ENCODE results near the gene PRKCH.

- TF ChIP-seq ZNF335 (tag by site-specific recombination; conservative IDR thresholded peaks at IDR 0.05) = no peak
- TF ChIP-seq ATF2 (tag by site-specific recombination; IDR thresholded peaks at IDR 0.05; ENCODE audit: low read depth) = no peak
- no peak for TF ChIP-seq CTCF (tag by site-specific recombination; IDR thresholded peaks at IDR 0.05)
- no peak for TF ChIP-seq ZNF639 (tag by site-specific recombination; IDR thresholded peaks at IDR 0.05)
- TF ChIP-seq ZNF596 (tag by site-specific recombination; IDR thresholded peaks at IDR 0.05) = no peak
- no peak for TF ChIP-seq ZNF274 (IDR thresholded peaks at IDR 0.05; ENCODE audit: low read length)
- TF ChIP-seq ZNF274 (tag by site-specific recombination; IDR thresholded peaks at IDR 0.05; ENCODE audit: borderline replicate concordance) = no peak
- no peak for TF ChIP-seq ZNF2 (tag by site-specific recombination; IDR thresholded peaks at IDR 0.05)
- TF ChIP-seq ZNF174 (tag by site-specific recombination; IDR thresholded peaks at IDR 0.05) = no peak
- no peak for TF ChIP-seq ZNF704 (tag by site-specific recombination; IDR thresholded peaks at IDR 0.05)
- TF ChIP-seq ZNF449 (tag by site-specific recombination; IDR thresholded peaks at IDR 0.05) = no peak
- no peak for TF ChIP-seq ZBTB11 (tag by site-specific recombination; conservative IDR thresholded peaks at IDR 0.05; ENCODE audit: low read depth)
- no peak for TF ChIP-seq ZNF626 (tag by site-specific recombination; IDR thresholded peaks at IDR 0.05)
Observed at GRCh38 chr14:61380984-61381383, 59.6 kb downstream of the PRKCH start.
